IMR-90 (cell line): ENCODE data around the gene MYO9B. TPM values are rescaled to one million over a fixed set of nuclear protein-coding genes. Genes with fewer than 3 reads are reported as not detected.

ENCODE experiments used
- ATAC-seq: fragments of 200-7000 bp; cut with Tn5 transposase; 2 replicates; pipeline ENCODE4 v1.9.1; 2020; ENCODE audit warnings: low read depth, mild to moderate bottlenecking, moderate library complexity
- BruUV-seq: library from RNA; stranded (reverse); fragments of 400-500 nt; replicated peaks from 2 replicates; lab custom pipeline; 2021; lab: Mats Ljungman, UMichigan
- CTCF ChIA-PET: fragments of 300-600 bp; formaldehyde crosslinking; extraction: SDS; loops from one replicate; lab custom pipeline; 2021; ENCODE audit warnings: antibody characterized with exemption; lab: Yijun Ruan, JAX
- POLR2A ChIA-PET: fragments of 300-600 bp; sonication (Branson Sonifier 250); formaldehyde crosslinking; loops from one replicate; lab custom pipeline; 2022; ENCODE audit warnings: antibody characterized with exemption; ENCODE audit not compliant: unreplicated experiment; lab: Charles Lee
- DNase-seq: peaks from one replicate; pipeline ENCODE4 v3.0.0; 2013
- H2AFZ ChIP-seq: replicated peaks from 2 replicates; pipeline ENCODE3; 2013; ENCODE audit warnings: low read length, mild to moderate bottlenecking; ENCODE audit not compliant: poor library complexity
- H2AK5ac ChIP-seq: 2 replicates; pipeline ENCODE4 v1.6.1; 2013; ENCODE audit warnings: low read depth, low read length, inconsistent platforms
- H2AK9ac ChIP-seq: replicated peaks from 2 replicates; pipeline ENCODE3; 2013; ENCODE audit warnings: mild to moderate bottlenecking, low read depth, low read length, moderate library complexity; ENCODE audit not compliant: poor library complexity
- H2BK120ac ChIP-seq: 2 replicates; pipeline ENCODE4 v1.6.1; 2013; ENCODE audit warnings: low read depth, low read length, inconsistent platforms
- H2BK15ac ChIP-seq: 3 replicates; pipeline ENCODE4 v1.6.1; 2013; ENCODE audit warnings: low read depth, low read length, inconsistent platforms
- H2BK20ac ChIP-seq: 2 replicates; pipeline ENCODE4 v1.6.1; 2013; ENCODE audit warnings: low read depth, mild to moderate bottlenecking, inconsistent platforms, low read length, moderate library complexity
- H2BK5ac ChIP-seq: 2 replicates; pipeline ENCODE4 v1.6.1; 2013; ENCODE audit warnings: mild to moderate bottlenecking, low read depth, low read length, inconsistent platforms; ENCODE audit not compliant: poor library complexity, severe bottlenecking
- H3K14ac ChIP-seq: replicated peaks from 2 replicates; pipeline ENCODE4 v1.6.1; 2013; ENCODE audit warnings: low read depth, low read length, inconsistent platforms
- H3K18ac ChIP-seq: 2 replicates; pipeline ENCODE4 v1.6.1; 2013; ENCODE audit warnings: low read depth, low read length, control low read depth
- H3K23ac ChIP-seq: 2 replicates; pipeline ENCODE4 v1.6.1; 2013; ENCODE audit warnings: low read depth, low read length, inconsistent platforms
- H3K27ac ChIP-seq: 2 replicates; pipeline ENCODE4 v1.5.1; 2013; ENCODE audit warnings: mild to moderate bottlenecking, control low read depth, low read length; ENCODE audit not compliant: insufficient read depth
- H3K27me3 ChIP-seq: 2 replicates; pipeline ENCODE4 v1.6.1; 2013; ENCODE audit warnings: low read length; ENCODE audit not compliant: control insufficient read depth, insufficient read depth
- H3K36me3 ChIP-seq: 2 replicates; pipeline ENCODE4 v1.6.1; 2013; ENCODE audit warnings: low read length, mixed read lengths; ENCODE audit not compliant: control insufficient read depth, insufficient read depth
- H3K4ac ChIP-seq: 2 replicates; pipeline ENCODE4 v1.6.1; 2013; ENCODE audit warnings: low read depth, low read length, inconsistent platforms
- H3K4me1 ChIP-seq: 2 replicates; pipeline ENCODE4 v1.6.1; 2013; ENCODE audit warnings: low read length, mixed read lengths; ENCODE audit not compliant: control insufficient read depth, insufficient read depth
- H3K4me2 ChIP-seq: 2 replicates; pipeline ENCODE4 v1.6.1; 2013; ENCODE audit warnings: low read depth, mild to moderate bottlenecking, control low read depth, low read length, moderate library complexity
- H3K4me3 ChIP-seq: 2 replicates; pipeline ENCODE4 v1.5.1; 2013; ENCODE audit warnings: low read depth, mild to moderate bottlenecking, control low read depth, low read length, moderate library complexity; ENCODE audit not compliant: insufficient read depth
- H3K56ac ChIP-seq: 2 replicates; pipeline ENCODE4 v1.6.1; 2013; ENCODE audit warnings: low read length, inconsistent platforms; ENCODE audit not compliant: insufficient read depth; ENCODE audit errors: extremely low read depth
- H3K79me1 ChIP-seq, 2 experiments: 2 replicates each; pipeline ENCODE4 v1.6.1; 2013; ENCODE audit warnings: low read length in 2 of 2, inconsistent platforms in 1 of 2, low read depth in 1 of 2
- H3K9ac ChIP-seq: 2 replicates; pipeline ENCODE4 v1.6.1; 2013; ENCODE audit warnings: low read depth, low read length, control low read depth
- H3K9me1 ChIP-seq: 2 replicates; pipeline ENCODE4 v1.6.1; 2013; ENCODE audit warnings: low read length, inconsistent platforms; ENCODE audit not compliant: insufficient read depth
- H3K9me3 ChIP-seq: 2 replicates; pipeline ENCODE4 v1.6.1; 2013; ENCODE audit warnings: low read length; ENCODE audit not compliant: control insufficient read depth, insufficient read depth
- H4K20me1 ChIP-seq: 2 replicates; pipeline ENCODE4 v1.6.1; 2013; ENCODE audit warnings: low read length, inconsistent platforms; ENCODE audit not compliant: insufficient read depth
- H4K5ac ChIP-seq: 2 replicates; pipeline ENCODE4 v1.6.1; 2013; ENCODE audit warnings: mild to moderate bottlenecking, low read depth, low read length, control low read depth
- H4K8ac ChIP-seq, 2 experiments: 2 replicates each; pipeline ENCODE4 v1.6.1; 2013; ENCODE audit warnings: low read depth in 2 of 2, low read length in 2 of 2, control low read depth in 1 of 2, inconsistent platforms in 1 of 2
- H4K91ac ChIP-seq: 2 replicates; pipeline ENCODE4 v1.6.1; 2013; ENCODE audit warnings: low read depth, low read length, inconsistent platforms; ENCODE audit not compliant: insufficient read depth
- BHLHE40 ChIP-seq: fragments of 150-350 bp; IDR thresholded peaks from 2 replicates; pipeline ENCODE4 v1.6.1; 2016; ENCODE audit warnings: mild to moderate bottlenecking, low read depth, low read length
- CHD1 ChIP-seq: IDR thresholded peaks from 2 replicates; pipeline ENCODE4 v1.6.1; 2012; ENCODE audit warnings: low read depth, low read length, improper control_type of control experiment
- CTCF ChIP-seq: conservative IDR thresholded peaks from 2 replicates; pipeline ENCODE4 v1.5.1; 2012; ENCODE audit warnings: mild to moderate bottlenecking, low read depth, low read length, improper control_type of control experiment
- ELK1 ChIP-seq: fragments of 150-350 bp; IDR thresholded peaks from 2 replicates; pipeline ENCODE4 v1.6.1; 2016; ENCODE audit warnings: low read depth, mild to moderate bottlenecking, low read length, moderate library complexity, borderline replicate concordance
- FOS ChIP-seq: fragments of 150-350 bp; IDR thresholded peaks from 2 replicates; pipeline ENCODE4 v1.6.1; 2016; ENCODE audit warnings: low read depth, low read length
- MAFK ChIP-seq: IDR thresholded peaks from 2 replicates; pipeline ENCODE4 v1.6.1; 2012; ENCODE audit warnings: low read depth, low read length, improper control_type of control experiment
- MAZ ChIP-seq: IDR thresholded peaks from 2 replicates; pipeline ENCODE4 v1.6.1; 2012; ENCODE audit warnings: low read depth, mild to moderate bottlenecking, low read length, improper control_type of control experiment, moderate library complexity, borderline replicate concordance
- MXI1 ChIP-seq: IDR thresholded peaks from 2 replicates; pipeline ENCODE4 v1.6.1; 2012; ENCODE audit warnings: low read depth, mild to moderate bottlenecking, low read length, moderate library complexity, borderline replicate concordance
- NFE2L2 ChIP-seq: fragments of 150-350 bp; IDR thresholded peaks from 2 replicates; pipeline ENCODE4 v1.6.1; 2016; ENCODE audit warnings: low read depth, mild to moderate bottlenecking, low read length
- POLR2A ChIP-seq: IDR thresholded peaks from 2 replicates; pipeline ENCODE4 v1.6.1; 2012; ENCODE audit warnings: mild to moderate bottlenecking, low read depth, low read length
- RAD21 ChIP-seq: IDR thresholded peaks from 2 replicates; pipeline ENCODE4 v1.6.1; 2012; ENCODE audit warnings: low read length, improper control_type of control experiment
- RCOR1 ChIP-seq: IDR thresholded peaks from 2 replicates; pipeline ENCODE4 v1.6.1; 2012; ENCODE audit warnings: mild to moderate bottlenecking, low read length, improper control_type of control experiment; ENCODE audit not compliant: insufficient replicate concordance
- RFX5 ChIP-seq: IDR thresholded peaks from 2 replicates; pipeline ENCODE4 v1.8.0; 2012; ENCODE audit warnings: low read depth, mild to moderate bottlenecking, low read length, moderate library complexity
- USF2 ChIP-seq: fragments of 150-350 bp; IDR thresholded peaks from 2 replicates; pipeline ENCODE4 v1.6.1; 2017; ENCODE audit warnings: mild to moderate bottlenecking, antibody characterized with exemption, low read length, low read depth
- WGBS, 2 experiments: methylation state at CpG; one replicate each; pipeline versions ENCODE4 v1.1.5 to v1.1.7; 2013; ENCODE audit warnings: missing lambda C conversion rate in 2 of 2; ENCODE audit not compliant: insufficient read length in 1 of 2; ENCODE audit errors: extremely low coverage in 2 of 2; 5-methylcytosine and 5-hydroxymethylcytosine counted together
- dilution Hi-C: fragments of 300-500 bp; cut with HindIII; formaldehyde crosslinking; loops from one replicate; pipeline ENCODE4 v1.14.3; 2018; ENCODE audit warnings: low sequenced_read_pairs; ENCODE audit not compliant: unreplicated experiment
- in situ Hi-C: fragments of 300-500 bp; cut with MboI; formaldehyde crosslinking; loops from 3 replicates; pipeline ENCODE4 v1.14.3; 2019; ENCODE audit warnings: low sequenced_read_pairs, inconsistent platforms, mixed read lengths
- intact Hi-C: fragments of 100-400 bp; cut with micrococcal nuclease; formaldehyde crosslinking; loops from 2 replicates; pipeline ENCODE4 v1.10.0; 2022
- polyA plus RNA-seq, 3 experiments: library from polyadenylated mRNA; depleted of rRNA; stranded (reverse); fragments of >200 nt; gene quantifications; 2 replicates each; pipeline ENCODE4 v1.2.3, GENCODE V29; 2012; ENCODE audit warnings: low replicate concordance in 1 of 3
- total RNA-seq: library from RNA; depleted of rRNA; stranded (reverse); fragments of >200 nt; gene quantifications from 2 replicates; pipeline ENCODE4 v1.2.3, GENCODE V29; 2012

MYO9B gene
- total and polyA plus RNA-seq, 2 of the 4 experiments (the other 2 are of a cell fraction), result 61.8 to 77.8 TPM

- Histone ChIP-seq H3K4me2 (peak overlapping the region; percentile 78), H3K9me3 (no peaks in the 10 kb centered on the region), H4K20me1 (peaks cover 28% of the 10 kb centered on the region), H3K36me3 (peaks cover 8% of the 10 kb centered on the region; the same call in 1 of the 2 replicates), H3K14ac (peak overlapping the region; percentile 91), H2AK5ac (peak overlapping the region; percentile 93), H4K91ac (peak overlapping the region; percentile 83), H3K4me3 (peak overlapping the region; percentile 90), H2AK9ac (peak overlapping the region; percentile 98), H3K4me1 (peaks cover 10% of the 10 kb centered on the region), H3K4ac (peak overlapping the region; percentile 95), H2BK120ac (peak overlapping the region; percentile 62), H3K23ac (peak overlapping the region; percentile 97), H3K9ac (peak overlapping the region; percentile 74), H4K5ac (peak overlapping the region; percentile 61), H2BK5ac (peak overlapping the region; percentile 6), H3K27ac (peak overlapping the region; percentile 69), H3K27me3 (no peaks in the 10 kb centered on the region), H2BK20ac (0 out of 2 replicates have a peak overlapping the region, but pooled peaks have one; percentile 10), H3K56ac (peak overlapping the region; percentile 86), H2AFZ (peak overlapping the region; percentile 93), H3K18ac (peak overlapping the region; percentile 36; the same call in 1 of the 2 replicates), H3K9me1 (0 out of 2 replicates have a peak, but pooled peaks cover 3% of the 10 kb centered on the region), H3K79me1 (peaks cover 22 to 47% of the 10 kb centered on the region in 2 experiments), H4K8ac (peak overlapping the region; percentile 64 to 89; a peak in 3 of 4 replicates), H2BK15ac (peak overlapping the region; percentile 9; the same call in 1 of the 3 replicates)
- dilution Hi-C loops, result no loop called here
- DNase-seq (peak; percentile 20), ATAC-seq (peak; percentile 7; the same call in 1 of the 2 replicates)
- CTCF ChIA-PET, result no interaction called here
- no TSS peak for BruUV-seq
- in situ Hi-C loops, result no loop called here
- intact Hi-C loops, result no loop called here
- POLR2A ChIA-PET, result no interaction called here
- 8% methylated on average over 9 of the region's 52 CpGs; no CpG with 5 or more reads in 1 of the 2 experiments for WGBS, 2 experiments
- TF ChIP-seq FOS (no peak), CHD1 (no peak), NFE2L2 (no peak), RCOR1 (no peak), CTCF (no peak), MAFK (no peak), BHLHE40 (no peak), MAZ (no peak), RAD21 (no peak), RFX5 (no peak), POLR2A (no peak), ELK1 (no peak), MXI1 (no peak), USF2 (no peak)
Measured at GRCh38 chr19:17243830-17244617, 168.4 kb downstream of the MYO9B start.
